ENCODE data around the gene NPM1.

Gene NPM1

GRCh38 chr5:171428168-171428696 lies 40.6 kb downstream of the NPM1 start:
- DNase-seq (ENCODE audit: low spot score) = no peak

GRCh38 chr5:171428809-171429542 lies 41.3 kb downstream of the NPM1 start:
- no peak for DNase-seq (ENCODE audit: low spot score)

- DNase-seq (ENCODE audit: low spot score) = no peak
These were observed 41.9 kb downstream of the NPM1 start for GRCh38 chr5:171429543-171429910.

GRCh38 chr5:171431251-171431777 lies 43.7 kb downstream of the NPM1 start:
- DNase-seq (ENCODE audit: low spot score) = no peak

GRCh38 chr5:171432076-171432475 lies 44.4 kb downstream of the NPM1 start:
- no peak for DNase-seq (ENCODE audit: low spot score)

- no peak for DNase-seq (ENCODE audit: low spot score)
These were observed 45.1 kb downstream of the NPM1 start for GRCh38 chr5:171432583-171433351.

GRCh38 chr5:171433352-171433698 lies 45.7 kb downstream of the NPM1 start:
- no peak for DNase-seq (ENCODE audit: low spot score)

GRCh38 chr5:171433982-171434676 lies 46.5 kb downstream of the NPM1 start:
- DNase-seq (ENCODE audit: low spot score) = no peak

GRCh38 chr5:171434874-171435273 lies 47.2 kb downstream of the NPM1 start:
- DNase-seq (ENCODE audit: low spot score) = no peak

GRCh38 chr5:171435908-171436307 lies 48.3 kb downstream of the NPM1 start:
- no peak for DNase-seq (ENCODE audit: low spot score)

GRCh38 chr5:171436804-171437285 lies 49.2 kb downstream of the NPM1 start:
- no peak for DNase-seq (ENCODE audit: low spot score)

- DNase-seq (ENCODE audit: low spot score) = no peak
These were observed 49.7 kb downstream of the NPM1 start for GRCh38 chr5:171437286-171437821.

- DNase-seq (ENCODE audit: low spot score) = no peak
These were observed 51.1 kb downstream of the NPM1 start for GRCh38 chr5:171438738-171439137.

- no peak for DNase-seq (ENCODE audit: low spot score)
These were observed 53.7 kb downstream of the NPM1 start for GRCh38 chr5:171441246-171441791.

- DNase-seq (ENCODE audit: low spot score) = no peak
These were observed 54.8 kb downstream of the NPM1 start for GRCh38 chr5:171442287-171443042.

GRCh38 chr5:171444582-171444981 lies 56.9 kb downstream of the NPM1 start:
- DNase-seq (ENCODE audit: low spot score) = no peak

- no peak for DNase-seq (ENCODE audit: low spot score)
These were observed 58.2 kb downstream of the NPM1 start for GRCh38 chr5:171445644-171446516.

GRCh38 chr5:171447226-171447625 lies 59.6 kb downstream of the NPM1 start:
- no peak for DNase-seq (ENCODE audit: low spot score)

- DNase-seq (ENCODE audit: low spot score) = no peak
These were observed 61.8 kb downstream of the NPM1 start for GRCh38 chr5:171449426-171449825.

Measured in CD4-positive, alpha-beta T cell treated with Interleukin-15 for 4 hours (primary cell).